Stimulated activated CD8-positive, alpha-beta memory T cell treated with anti-CD3 and anti-CD28 coated beads, Interleukin-2, amount 100 ng/mL, for 48 hours (primary cell): ENCODE data around the gene IL6R.

Experiments
- DNase-seq, 2 donors: peaks; one replicate each; pipeline ENCODE4 v3.0.0-alpha.2; 2020; ENCODE audit warnings: low read depth in 2 of 2

Gene IL6R

GRCh38 chr1:154517661-154518060 is 112.5 kb downstream of the IL6R start:
- DNase-seq, result no peak
